Measurements from ENCODE around the gene SRGAP1. TPM values are rescaled to one million over a fixed set of nuclear protein-coding genes. Genes with fewer than 3 reads are reported as not detected.

The SRGAP1 gene
- total RNA-seq, 6 donors from 2014 or later = 4.7 to 36.7 (median 14.0) TPM

DNA sequence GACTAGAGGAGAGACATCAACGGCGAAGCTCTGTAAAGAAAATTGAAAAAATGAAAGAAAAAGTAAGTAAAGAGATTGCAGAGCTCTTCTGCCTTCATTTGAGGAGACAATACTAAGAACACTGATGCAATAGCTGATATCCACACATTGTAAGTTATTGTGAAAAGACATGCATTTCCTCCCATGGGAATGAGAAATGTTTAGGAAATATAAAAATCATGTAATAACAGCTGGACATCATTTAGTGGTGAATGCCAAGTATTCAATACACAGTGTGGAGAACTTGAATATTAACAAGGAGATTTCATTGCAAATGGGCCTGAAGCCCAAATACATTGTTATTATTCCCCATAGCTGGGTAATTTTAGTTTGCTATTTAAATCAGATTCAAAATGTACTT is 198.4 kb downstream of the SRGAP1 start:
- DNase-seq (no peak), ATAC-seq (ENCODE audit: low FRiP score in 2 of 2) (no peak)
- Histone ChIP-seq H3K27me3 (no peaks in the 10 kb centered on the region), H3K27ac (no peak overlapping the region), H3K4me3 (no peak overlapping the region), H3K36me3 (no peaks in the 10 kb centered on the region), H3K4me1 (peaks cover 0 to 10% (median 5%) of the 10 kb centered on the region in 4 donors), H3K9me3 (no peaks in the 10 kb centered on the region)
- TF ChIP-seq POLR2A (IDR thresholded peaks at IDR 0.05) = no peak
- TF ChIP-seq EP300 (IDR thresholded peaks at IDR 0.05) = no peak
- WGBS, 2 donors = 76 to 98% methylated on average over 2 of the region's 2 CpGs

DNA sequence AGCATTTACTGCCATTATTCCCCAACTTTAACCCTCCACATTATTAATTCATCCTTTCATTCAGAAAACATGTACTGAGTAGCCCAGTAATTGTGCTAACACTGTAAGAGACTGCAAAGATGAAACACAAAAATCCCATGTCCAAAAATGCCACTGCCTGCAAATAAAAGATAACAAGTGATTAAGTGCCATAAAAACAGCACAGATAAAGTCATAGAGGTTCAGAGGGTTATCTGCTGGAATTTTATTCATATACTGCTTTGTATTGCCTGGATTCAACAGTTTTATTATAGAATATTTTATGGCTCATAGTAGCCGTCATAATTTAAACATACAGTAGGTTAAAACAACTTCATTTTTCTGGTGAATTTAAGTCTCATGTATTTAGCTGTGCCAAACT is 199.7 kb downstream of the SRGAP1 start:
- H3K4me1 ChIP-seq = peaks cover 0 to 8% (median 2%) of the 10 kb centered on the region in 4 donors
- no peak overlapping the region for H3K4me3 ChIP-seq
- H3K9me3 ChIP-seq = no peaks in the 10 kb centered on the region
- H3K27me3 ChIP-seq = no peaks in the 10 kb centered on the region
- no peak overlapping the region for H3K27ac ChIP-seq
- ATAC-seq (ENCODE audit: low FRiP score in 2 of 2) = no peak
- 84 to 92% methylated on average over 1 of the region's 1 CpG for WGBS, 2 donors
- H3K36me3 ChIP-seq = no peaks in the 10 kb centered on the region
- DNase-seq = no peak
- TF ChIP-seq EP300 (IDR thresholded peaks at IDR 0.05) (no peak), POLR2A (IDR thresholded peaks at IDR 0.05) (no peak), POLR2AphosphoS5 (IDR thresholded peaks at IDR 0.05) (no peak)
- TF ChIP-seq, protein P1, sequence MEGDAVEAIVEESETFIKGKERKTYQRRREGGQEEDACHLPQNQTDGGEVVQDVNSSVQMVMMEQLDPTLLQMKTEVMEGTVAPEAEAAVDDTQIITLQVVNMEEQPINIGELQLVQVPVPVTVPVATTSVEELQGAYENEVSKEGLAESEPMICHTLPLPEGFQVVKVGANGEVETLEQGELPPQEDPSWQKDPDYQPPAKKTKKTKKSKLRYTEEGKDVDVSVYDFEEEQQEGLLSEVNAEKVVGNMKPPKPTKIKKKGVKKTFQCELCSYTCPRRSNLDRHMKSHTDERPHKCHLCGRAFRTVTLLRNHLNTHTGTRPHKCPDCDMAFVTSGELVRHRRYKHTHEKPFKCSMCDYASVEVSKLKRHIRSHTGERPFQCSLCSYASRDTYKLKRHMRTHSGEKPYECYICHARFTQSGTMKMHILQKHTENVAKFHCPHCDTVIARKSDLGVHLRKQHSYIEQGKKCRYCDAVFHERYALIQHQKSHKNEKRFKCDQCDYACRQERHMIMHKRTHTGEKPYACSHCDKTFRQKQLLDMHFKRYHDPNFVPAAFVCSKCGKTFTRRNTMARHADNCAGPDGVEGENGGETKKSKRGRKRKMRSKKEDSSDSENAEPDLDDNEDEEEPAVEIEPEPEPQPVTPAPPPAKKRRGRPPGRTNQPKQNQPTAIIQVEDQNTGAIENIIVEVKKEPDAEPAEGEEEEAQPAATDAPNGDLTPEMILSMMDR (IDR thresholded peaks at IDR 0.05) = no peak

DNA sequence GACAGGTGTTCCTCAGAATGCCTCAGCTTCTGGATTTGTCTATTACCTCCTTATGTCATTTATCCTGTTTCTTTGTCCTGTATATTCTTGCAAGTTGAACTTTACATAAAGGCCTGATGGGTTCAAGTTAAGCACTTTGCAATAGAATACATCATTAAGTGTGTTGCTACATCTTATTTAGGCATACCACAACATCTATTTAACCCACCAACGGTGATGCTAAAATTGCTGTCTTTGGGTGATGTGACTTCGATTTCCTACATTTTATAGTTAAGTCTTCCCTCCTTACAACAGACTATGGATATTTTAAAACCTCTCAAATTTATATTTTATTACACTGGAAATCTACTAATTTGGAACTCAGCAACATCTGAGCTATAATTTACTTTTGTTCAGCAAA is 206.6 kb downstream of the SRGAP1 start:
- ATAC-seq (ENCODE audit: low FRiP score in 2 of 2) (no peak), DNase-seq (no peak)
- WGBS, 2 donors = 47 to 75% methylated on average over 2 of the region's 2 CpGs
- no peak overlapping the region for H3K4me3 ChIP-seq
- H3K9me3 ChIP-seq = no peaks in the 10 kb centered on the region
- no peaks in the 10 kb centered on the region for H3K27me3 ChIP-seq
- no peak overlapping the region for H3K27ac ChIP-seq
- no peaks in the 10 kb centered on the region for H3K36me3 ChIP-seq
- no peak for TF ChIP-seq POLR2A (IDR thresholded peaks at IDR 0.05)
- TF ChIP-seq POLR2AphosphoS5 (IDR thresholded peaks at IDR 0.05) = no peak
- TF ChIP-seq EP300 (IDR thresholded peaks at IDR 0.05) = no peak
- TF ChIP-seq, protein P1 (IDR thresholded peaks at IDR 0.05) = no peak
- H3K4me1 ChIP-seq = no peaks in the 10 kb centered on the region

DNA sequence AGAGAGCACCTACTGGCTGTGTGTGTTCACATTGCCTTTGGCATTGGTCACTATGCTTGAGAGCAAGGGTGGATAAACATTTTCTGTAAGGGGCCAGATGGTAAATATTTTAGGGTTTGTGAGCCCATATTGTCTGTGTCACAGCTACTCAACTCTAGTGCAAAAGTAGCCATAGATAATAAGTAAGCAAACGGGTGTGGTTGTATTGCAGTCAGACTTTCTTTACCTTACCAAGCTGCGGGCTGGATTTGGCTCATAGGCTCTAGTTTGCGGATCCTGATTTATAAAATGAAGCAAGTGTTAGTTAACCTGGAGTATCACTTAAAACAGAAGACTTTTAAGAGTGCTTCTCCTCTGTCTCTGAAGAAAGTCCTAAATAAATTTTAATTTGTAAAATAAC is 208.6 kb downstream of the SRGAP1 start:
- H3K4me1 ChIP-seq = no peaks in the 10 kb centered on the region
- no peak overlapping the region for H3K4me3 ChIP-seq
- no peak for DNase-seq
- 87% methylated on average over 3 of the region's 3 CpGs for WGBS, 2 donors
- H3K27me3 ChIP-seq = no peaks in the 10 kb centered on the region
- H3K36me3 ChIP-seq = no peaks in the 10 kb centered on the region
- H3K9me3 ChIP-seq = no peaks in the 10 kb centered on the region
- ATAC-seq (ENCODE audit: low FRiP score in 2 of 2) = no peak
- no peak overlapping the region for H3K27ac ChIP-seq
- TF ChIP-seq POLR2AphosphoS5 (IDR thresholded peaks at IDR 0.05) = no peak
- TF ChIP-seq POLR2A (IDR thresholded peaks at IDR 0.05) = no peak
- no peak for TF ChIP-seq EP300 (IDR thresholded peaks at IDR 0.05)
- TF ChIP-seq, protein P1 (IDR thresholded peaks at IDR 0.05) = no peak

DNA sequence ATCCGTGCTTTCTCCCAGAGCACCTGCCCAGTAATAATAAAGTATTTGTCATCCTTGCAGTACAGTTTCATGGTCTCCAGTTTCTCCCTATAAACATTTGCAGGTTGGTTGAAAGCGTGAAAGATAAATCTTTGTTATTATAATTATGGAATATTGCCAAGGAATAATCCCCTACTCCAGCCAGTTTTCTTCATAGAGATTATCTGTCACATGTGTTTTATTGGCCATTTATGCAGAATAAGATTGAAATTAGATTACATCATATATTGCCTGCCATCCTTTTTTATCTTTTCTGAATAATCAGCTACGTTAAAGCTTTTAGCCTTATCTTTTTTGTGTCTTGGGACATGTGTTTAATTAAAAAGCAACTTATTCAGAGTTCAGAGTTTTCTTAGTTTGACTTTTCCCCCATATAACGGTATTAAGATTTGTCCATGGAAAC is 209.6 kb downstream of the SRGAP1 start:
- DNase-seq = no peak
- H3K36me3 ChIP-seq = no peaks in the 10 kb centered on the region
- no peak for TF ChIP-seq POLR2AphosphoS5 (IDR thresholded peaks at IDR 0.05)
- no peak for TF ChIP-seq POLR2A (IDR thresholded peaks at IDR 0.05)
- no peak for TF ChIP-seq EP300 (IDR thresholded peaks at IDR 0.05)
- TF ChIP-seq, protein P1 (IDR thresholded peaks at IDR 0.05) = no peak
- H3K27me3 ChIP-seq = no peaks in the 10 kb centered on the region
- H3K4me1 ChIP-seq = no peaks in the 10 kb centered on the region
- 84 to 89% methylated on average over 4 of the region's 4 CpGs for WGBS, 2 donors
- ATAC-seq (ENCODE audit: low FRiP score in 2 of 2) = no peak
- H3K4me3 ChIP-seq = no peak overlapping the region
- no peak overlapping the region for H3K27ac ChIP-seq
- no peaks in the 10 kb centered on the region for H3K9me3 ChIP-seq

Data from upper lobe of left lung (tissue), 6 donors.